HG02973 (cell line): ENCODE results near the gene BCL2.

Experiments
- ATAC-seq: cut with Tn5 transposase; IDR thresholded peaks from one replicate; pipeline ENCODE4 v1.9.1; 2021; ENCODE audit warnings: moderate library complexity; ENCODE audit not compliant: unreplicated experiment

Gene BCL2

DNA sequence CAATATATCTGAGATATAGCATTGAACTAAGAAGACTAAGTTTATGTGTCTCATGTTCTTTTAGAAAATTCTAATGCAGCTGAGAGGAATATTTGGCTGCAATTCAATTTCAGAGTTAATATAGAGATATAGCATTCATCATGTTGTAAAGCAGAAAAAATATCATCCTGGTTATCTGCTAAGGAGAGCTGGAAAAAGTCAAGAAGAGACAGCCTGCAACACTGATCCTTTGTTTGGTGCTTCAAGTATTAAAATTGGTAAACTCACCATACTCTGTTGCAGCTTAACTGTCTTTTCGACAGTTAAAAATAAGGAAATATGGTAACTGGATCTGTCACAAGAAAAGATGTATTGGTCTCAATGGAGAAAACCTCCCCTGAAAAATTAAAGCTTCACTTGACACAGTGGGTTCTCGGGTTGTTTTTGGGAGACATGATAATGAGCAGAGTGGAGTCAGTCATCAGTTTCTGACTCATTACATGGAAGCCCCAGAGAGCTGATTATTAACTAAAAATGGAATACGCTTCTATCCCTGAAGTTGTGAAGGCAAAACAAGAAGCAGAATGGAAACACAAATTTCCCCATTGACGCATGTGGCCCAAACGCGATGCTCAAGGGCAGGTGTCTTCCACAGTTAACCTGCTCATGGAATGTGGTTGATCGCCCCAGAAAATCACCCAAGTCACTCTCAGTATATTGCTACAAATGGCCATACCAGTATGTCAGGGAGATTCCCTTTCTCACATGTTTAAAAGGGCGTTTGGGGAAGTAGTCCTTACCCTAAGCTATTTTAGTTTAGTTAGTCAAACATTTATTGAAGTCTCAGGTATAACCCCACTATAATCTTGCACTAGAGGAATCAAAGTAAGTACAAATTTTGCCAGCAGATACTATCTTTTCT, 8.2 kb downstream of the BCL2 start:
- ATAC-seq: peak; percentile 66

DNA sequence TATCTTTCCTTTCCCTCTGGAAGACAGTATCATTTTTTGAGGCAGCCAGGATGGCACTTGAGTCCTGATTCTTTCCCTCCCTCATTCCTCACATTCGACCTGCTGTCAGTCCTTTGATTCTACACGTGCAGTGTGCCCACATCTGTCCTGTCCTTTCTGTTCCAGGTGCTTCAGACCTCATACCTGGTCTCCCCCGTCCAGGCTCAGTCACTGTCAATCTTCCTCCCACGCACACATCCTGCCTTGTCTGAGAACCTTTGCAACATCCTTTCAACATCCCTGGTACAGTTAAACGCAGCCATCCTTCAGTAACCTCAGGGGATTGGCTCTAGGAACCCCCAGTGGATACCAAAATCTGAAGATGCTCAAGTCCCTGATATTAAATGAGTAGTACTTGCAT, 10.1 kb downstream of the BCL2 start:
- no peak for ATAC-seq

DNA sequence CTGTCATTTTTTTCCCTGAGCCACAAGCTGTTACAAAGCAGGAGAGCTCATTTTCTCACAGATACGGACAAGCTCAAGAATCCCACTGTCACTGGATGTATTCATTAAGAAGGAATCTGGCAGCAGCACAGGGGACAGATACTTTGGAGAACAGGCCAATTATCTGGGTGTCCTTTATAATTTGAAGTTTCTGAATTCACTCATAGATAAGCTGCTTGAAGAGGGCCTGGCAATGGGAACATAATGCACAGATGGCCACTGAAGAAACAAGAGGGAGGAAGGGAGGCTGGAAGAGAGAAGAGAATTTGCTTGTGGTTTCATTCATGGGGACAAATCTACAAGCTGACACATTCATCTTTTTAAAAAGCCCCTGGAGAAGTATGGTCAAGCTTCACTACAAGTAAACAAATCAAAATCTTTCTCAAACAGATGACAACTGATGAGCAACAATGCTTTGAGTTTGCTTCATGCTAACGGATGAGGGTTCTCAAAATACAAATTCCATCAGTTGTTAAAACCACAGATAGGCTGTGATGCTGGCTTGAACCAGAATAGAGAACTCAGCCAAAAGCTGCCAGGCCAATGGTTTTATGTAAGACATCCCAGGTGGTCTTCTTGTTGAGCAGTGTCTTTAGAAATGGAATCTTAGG, 11.9 kb downstream of the BCL2 start:
- ATAC-seq: no peak

DNA sequence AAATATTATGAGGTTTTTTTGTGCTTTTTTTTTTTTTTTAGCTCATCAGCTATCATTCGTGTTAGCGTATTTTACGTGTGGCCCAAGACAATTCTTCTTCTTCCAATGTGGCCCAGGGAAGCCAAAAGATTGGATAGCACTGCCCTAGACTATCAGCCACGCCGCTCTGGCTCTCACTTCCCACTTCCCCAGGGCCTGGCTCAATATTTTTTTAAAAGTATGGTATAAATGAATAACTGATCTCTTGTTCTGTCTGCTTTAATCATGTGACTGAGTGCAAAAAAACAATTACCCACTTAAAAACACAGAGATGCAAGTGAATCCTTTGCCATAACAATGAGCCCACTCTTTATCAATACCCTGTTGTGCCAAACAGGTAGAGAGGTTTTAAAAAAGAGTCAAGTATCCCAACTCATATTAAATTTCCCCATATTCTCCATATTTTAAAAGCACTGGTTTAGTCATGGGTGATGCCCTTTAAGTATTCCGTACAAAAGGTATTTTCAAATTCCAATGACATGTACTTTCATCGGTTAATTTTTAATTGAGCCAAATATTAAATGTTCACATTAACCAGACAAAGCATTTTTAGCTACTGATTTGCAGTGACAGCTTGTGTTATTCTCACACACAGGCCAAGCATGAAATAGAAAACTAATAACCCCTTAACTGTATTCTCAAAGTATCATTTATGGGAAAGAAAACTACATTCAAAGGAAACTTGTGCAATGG, 12.6 kb downstream of the BCL2 start:
- no peak for ATAC-seq

DNA sequence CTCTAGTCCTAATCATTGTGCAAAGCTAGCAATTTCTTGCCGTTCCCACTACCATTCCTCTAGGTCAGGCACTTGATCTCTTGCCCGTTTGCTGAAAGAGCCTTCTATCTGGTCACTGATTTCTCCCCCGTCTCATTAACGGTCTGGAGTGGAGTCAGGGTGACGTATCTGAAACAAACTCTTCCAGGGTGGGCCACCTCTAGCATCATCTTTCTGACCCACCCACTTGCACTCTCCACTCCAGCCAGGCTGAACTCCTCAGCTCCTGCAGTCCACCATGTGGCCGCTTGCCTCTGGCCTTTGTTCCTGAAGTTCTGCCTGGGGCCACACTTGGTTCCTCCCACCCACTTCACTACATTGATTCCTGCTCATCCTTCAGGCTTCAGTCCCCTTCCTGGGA, 13.3 kb downstream of the BCL2 start:
- no peak for ATAC-seq

DNA sequence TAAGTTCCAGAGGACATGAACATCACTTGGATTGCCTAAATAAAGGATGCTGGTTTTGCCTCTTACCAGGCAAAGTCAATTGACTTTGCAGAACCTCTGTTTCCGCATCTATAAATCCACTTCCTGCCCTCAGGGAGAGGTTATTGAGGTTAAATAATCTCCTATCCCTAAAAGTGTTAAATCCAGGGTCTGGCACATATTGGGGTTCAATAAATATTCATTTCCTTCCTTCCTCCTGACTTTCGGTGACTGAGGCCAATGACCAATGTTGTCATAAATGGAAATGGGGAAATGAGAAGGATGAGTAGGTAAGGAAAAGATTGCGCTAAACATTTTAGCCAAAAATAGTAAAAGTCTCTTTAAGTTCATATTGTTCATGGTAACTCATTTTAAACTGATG, 16.0 kb downstream of the BCL2 start:
- no peak for ATAC-seq

DNA sequence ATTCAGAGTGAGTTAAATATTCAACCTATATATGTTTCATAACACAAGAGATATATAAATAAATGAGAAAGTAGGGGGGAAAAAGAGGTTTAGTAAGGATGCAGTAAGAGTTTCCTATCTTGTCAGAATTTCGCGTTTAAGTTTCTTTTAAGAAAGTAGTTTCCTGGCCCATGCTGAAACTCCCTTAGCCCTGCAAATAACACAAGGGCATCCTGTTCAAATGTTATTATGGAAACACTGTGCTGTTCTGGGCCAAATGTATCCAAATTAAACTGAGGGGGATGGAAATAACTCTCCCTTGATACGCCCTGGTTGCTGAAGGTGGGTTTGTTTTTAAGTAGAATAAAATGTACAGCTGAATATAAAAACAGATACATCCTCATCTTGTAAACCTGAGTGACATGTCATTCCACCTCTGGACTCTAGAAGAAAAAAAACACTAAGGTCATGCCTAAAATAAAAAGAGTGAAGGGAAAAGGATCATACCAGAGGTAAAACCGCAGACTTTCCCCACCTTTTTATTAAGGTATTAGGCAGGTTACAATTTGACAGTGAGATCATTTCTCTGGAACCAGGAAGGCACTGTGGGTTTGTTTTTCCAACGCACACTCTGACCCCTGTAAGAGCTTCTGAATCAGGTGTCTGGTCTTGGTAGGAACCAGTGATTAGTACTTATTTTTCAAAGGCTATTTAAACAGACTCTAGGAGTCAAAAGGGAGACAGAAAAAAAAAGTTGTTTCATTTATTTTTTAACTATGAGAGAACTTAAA, 16.7 kb downstream of the BCL2 start:
- no peak for ATAC-seq

DNA sequence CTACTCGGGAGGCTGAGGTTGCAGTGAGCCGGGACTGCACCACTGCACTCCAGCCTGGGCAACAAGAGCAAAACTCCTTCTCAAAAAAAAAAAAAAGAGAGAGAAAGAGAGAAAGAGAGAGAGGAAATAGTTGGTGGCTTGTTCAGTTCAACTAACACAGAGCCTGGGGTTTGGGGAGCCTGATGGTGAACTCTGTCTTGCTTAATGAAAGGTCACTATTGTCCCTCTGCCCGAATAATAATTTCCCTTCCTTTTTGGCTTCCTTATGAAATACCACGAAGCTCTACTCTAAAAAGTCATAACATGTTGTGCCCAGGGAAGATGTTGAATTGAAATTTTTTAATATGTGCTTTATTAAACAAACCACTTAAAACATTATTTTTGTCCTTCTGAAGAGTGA, 17.3 kb downstream of the BCL2 start:
- no peak for ATAC-seq

DNA sequence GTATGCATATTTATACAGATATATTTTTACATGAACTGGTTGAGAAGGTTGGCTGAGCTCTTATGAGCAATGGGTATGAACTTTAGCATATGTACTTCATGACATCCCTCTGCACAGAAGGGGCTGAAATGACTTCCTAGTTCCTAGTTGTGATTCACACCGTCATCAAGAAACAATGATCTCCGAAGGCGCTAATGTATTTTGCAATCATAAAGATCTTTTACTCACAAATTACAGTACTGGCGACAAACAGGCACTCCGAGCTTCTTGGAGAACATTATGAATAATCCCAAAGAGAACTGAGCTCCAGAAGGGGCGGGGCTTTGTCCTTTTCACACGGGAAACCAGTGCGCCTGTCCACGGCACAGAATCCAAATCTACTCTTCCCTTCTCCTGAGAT, 18.1 kb downstream of the BCL2 start:
- no peak for ATAC-seq

DNA sequence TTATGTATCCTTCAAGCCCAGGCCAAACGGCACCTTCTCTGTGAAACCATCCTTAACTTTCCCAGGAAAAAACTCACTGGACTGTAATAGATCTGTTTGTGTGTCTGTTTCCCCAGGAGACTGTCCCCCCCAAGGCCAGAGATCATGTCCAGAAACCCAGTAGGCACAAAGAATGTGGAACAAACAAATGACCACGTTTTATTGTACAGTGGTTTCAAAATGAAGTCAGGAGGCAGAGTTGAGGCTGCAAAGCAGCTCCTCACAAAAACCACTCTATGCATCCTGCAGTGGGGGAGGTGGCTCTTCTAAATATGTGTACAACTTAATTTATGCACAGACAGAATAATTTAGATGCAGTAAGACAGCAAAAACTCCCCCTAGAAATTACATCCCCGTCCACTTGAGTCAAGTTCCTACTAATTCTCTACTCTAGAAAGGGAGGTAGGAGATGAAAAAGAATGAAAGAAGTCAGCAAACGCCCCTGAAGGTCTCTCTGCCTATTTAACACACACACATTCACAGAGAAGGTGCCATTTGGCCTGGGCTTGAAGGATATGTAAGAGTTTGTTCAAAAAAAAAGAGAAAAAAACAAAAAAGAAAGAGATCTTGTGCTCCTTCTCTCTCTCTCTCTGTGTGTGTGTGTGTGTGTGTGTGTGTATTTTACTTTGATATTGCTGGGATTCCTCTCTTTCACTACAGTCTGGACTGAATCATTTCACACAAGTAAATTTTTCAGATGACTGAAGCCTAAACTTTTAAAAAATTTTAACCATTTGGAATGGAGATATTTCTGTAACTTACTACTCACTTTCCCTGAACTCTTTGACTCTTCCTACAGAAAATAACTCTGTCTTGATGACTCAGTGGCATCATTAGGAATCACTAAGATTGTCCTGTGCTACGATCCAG, 19.5 kb downstream of the BCL2 start:
- ATAC-seq: no peak

DNA sequence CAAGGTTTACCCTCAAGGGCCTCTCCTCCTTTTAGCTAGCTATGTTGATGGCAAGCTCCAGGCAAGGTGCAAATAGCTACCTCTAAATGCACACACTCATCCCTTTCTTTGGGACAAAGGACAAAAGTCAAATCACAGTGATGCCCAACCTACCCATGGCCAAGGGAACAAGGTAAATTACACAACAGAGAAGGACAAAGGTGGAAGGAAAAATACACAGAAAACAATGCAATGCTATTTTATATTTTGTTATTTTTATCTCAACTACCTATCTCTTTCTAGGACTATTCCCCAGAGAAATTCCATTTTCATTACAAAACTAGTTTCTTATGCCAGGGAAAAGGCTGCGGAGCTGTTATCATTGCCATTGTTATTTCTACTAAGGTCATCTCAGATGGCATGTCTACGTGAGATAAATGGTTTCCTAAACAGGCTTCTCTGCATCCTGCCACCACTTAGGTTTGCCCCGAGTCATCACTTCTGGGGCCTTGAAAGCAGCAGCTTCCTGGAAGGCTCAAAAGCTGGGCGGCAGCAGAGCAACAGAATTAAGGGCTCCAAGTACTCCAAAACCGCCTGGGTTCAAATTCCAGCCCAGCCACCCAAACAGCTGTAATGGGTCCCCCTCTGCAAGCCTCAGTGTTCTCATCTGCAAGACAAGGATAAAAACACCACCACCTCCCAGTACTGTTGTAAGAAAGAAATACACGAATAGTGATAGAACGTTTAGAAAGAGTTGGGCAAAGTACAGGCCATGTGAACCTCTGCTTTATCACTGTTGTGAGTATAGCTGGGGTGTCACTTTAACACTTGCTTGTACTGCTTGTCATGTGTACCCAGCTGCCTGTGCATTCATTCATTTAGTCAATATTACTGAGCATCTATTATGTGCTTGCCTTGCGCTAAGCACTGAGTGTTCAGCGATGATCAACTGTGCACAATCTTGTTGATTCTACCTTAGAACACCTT, 20.9 kb downstream of the BCL2 start:
- ATAC-seq: no peak

DNA sequence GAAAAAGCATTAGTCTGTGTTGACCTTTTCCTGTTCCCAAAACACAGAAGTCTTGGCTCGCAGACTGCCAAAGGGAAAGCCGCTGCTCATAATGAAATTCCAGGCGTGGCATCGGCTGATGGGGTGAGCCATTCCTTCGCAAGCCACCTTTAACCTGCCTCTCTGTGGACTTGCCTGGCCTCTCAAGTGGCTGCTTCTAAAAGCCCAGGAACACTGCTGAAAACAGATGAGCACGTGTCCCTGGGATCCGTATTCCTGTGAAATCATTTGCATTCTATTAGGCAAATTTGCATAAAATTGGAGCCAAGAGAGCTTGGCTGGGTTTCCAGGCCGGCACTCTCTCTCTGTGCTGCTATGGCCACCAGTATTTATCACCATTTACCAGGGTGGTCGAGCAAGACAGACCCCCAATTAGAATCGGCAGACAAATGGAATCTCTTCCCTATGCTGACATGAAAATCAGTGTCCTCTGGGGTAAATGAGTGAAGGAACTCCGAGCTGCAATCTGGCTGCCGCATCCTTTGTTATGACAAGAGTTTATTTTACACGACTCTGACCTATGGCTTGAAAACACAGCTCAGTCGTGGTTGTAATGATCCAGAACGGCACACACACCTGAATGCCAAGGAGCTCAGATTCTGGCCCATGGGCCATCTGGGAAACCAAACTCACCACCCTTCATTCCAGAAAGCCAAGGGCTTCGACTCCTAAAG, 21.7 kb downstream of the BCL2 start:
- ATAC-seq: no peak

DNA sequence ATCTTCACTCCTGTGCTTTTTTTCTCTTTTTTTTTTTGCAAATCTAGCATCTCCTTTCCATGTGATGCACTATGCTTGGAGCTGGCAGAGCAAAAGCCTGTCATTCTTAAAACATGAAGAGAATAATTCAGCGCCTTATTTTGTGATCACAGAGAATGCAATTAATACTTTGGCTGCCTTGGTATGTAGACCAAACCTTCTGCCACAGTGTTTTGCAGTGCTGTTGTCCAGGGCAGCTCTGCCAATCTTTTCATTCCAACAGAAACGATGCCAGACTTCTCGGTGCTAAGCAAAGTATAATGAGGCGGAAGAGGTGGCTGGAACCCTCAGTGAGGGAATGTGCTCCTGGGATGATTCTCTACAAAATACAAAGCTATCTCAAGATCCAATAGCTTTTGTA, 25.6 kb downstream of the BCL2 start:
- no peak for ATAC-seq

DNA sequence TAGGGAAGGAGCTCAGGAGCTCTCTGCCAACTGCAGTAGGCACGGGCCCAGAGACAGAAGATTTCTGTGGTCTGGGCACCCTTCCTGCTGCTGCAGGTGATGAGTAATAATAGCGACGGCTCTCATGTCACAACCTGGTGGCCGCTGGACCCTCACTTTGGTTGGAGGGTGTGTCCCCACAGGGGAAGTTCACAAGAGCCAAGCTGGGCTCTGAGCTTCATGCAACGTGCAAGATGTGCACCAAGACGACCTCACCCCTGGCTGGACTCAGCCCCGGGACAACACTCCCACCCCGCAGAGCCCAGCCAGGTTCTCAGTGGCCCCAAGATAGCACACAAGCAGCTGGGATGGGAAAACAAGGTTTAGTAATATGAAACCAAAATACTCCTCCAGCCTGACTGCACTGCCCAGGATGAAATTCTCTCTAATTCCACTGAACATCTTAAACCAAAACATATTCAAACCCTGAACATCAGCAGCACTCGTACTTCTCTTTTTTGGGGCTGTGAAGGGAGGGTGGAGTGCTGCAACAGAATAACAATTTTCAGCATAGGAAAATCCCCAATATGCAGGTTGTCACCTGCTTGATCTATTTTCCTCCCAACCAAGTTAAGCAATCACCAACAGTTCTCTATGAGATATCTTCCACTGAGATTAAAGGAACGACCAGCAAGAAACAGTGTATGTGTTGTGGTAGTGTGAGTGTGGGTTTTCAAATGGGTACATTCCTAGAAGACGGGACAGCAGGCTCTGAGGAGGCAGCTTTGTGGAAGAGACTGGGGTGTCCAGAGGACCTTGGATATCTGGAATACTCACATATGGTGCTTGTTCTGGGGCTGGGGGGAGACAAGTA, 26.5 kb downstream of the BCL2 start:
- ATAC-seq: no peak

DNA sequence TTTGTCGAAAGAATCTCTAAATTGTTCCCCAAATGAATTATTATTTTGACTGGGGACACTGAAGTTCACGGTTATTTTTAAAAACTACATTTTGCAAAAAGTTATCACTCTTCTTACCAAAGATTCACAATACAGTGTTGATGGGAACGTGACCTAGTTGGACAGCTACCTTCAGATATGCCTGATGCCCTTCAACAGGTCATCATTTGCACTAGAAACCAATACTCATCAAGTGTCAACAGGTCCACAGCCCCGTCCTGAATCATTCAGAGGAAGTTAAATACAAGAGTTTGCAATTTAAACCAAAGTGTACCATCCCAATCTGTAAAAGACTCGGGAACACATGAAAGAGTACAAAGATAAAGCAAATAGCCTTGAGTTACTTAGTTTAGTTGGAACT, 28.3 kb downstream of the BCL2 start:
- no peak for ATAC-seq

DNA sequence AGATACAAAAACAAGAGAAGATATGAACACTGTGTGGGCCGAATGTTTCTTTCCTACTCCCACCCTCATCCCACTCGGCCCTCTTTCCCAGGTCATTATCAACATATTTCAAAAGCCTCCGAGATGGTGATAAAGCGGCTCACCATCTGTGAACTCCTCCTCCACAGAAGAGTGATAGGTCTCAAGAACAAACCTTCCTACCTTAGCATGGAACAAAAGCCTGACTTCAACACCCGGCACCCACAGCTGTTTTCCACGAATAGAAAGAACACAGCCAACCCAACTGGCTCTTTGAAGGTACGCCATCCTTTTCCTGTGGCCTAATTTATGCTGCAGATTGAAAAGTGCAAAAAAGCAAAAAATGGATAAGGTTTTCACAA, 28.8 kb downstream of the BCL2 start:
- no peak for ATAC-seq

DNA sequence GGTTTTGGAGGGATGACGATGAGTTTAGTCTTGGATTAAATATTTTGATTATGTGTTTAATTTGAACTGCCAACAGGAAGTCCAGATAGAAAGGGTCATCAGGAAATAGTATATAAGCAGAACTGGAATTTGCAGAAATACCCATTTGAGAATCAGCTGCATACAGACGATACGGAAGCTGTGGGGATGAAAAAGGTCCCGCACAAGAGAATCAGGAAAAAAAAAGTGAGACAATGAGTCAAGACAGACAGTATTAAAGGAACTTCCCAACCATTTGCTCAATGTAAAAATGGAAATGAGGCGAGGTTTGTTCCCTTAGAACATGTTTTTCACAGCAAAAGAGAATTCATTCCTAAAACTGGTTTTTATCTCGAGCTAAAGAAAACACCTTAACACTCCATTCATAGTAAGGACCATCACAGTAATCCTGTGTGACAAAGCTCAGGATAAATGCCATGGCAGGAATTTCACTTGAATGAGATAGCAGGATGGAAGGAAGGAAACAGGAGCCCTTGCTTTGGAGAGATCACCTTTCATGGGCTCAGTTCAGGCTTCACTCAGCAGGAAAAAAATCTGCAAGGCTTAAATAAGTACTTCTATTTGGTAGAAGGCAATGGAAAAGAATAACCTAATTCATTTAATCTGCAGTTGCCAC, 29.3 kb downstream of the BCL2 start:
- ATAC-seq: no peak
